Breast epithelium (tissue), 3 donors: ENCODE data around the gene FCN3.
A peak's percentile ranks its signal among the peaks of the same experiment; 100 is the strongest.

ENCODE experiments used
- CTCF ChIP-seq, 3 donors: fragments of 450-650 bp; IDR thresholded peaks; one replicate each; pipeline ENCODE4 v1.5.1; 2016 to 2017; ENCODE audit warnings: antibody characterized with exemption in 3 of 3, mild to moderate bottlenecking in 3 of 3, moderate library complexity in 3 of 3
- POLR2AphosphoS5 ChIP-seq, 3 donors: sonication (generic); formaldehyde crosslinking; IDR thresholded peaks; one replicate each; pipeline ENCODE4 v1.6.1; 2017; ENCODE audit warnings: antibody characterized with exemption in 3 of 3

DNA sequence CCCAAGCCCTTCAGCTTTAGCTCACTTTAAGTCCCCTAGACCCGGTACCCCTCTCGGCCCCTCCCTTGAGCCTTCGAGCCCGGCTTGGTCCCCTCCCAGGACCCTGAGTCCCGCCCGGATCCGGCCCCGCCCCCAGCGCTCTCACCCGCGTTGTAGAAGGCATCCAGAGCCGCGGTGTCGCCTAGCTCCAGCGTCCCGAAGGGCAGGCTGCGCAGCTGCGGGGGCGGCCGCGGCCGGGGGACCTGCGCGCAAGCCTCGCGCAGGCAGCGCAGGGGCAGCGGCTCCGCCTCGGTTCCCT, 8.6 kb downstream of the FCN3 start:
- TF ChIP-seq CTCF (IDR thresholded peaks at IDR 0.05) (no peak), POLR2AphosphoS5 (IDR thresholded peaks at IDR 0.05) (peak in 1 of 3 donors; percentile 30)
